Measurements from ENCODE around the gene DIO2.

DIO2 gene

GRCh38 chr14:80211153-80212022 is at the start of gene DIO2:
DIO2 (minus strand) TSS chr14:80211504; CDS start chr14:80211472, 32 bp downstream.
- no peak for FAIRE-seq

GRCh38 chr14:80260645-80261044 is 49.3 kb upstream of the DIO2 start:
- FAIRE-seq, result peak; percentile 99

- no peak for FAIRE-seq
Observed at GRCh38 chr14:80239631-80240030, 28.3 kb upstream of the DIO2 start.

GRCh38 chr14:80237143-80237542 is 25.8 kb upstream of the DIO2 start:
- FAIRE-seq, result no peak

- no peak for FAIRE-seq
Observed at GRCh38 chr14:80233470-80234089, 22.3 kb upstream of the DIO2 start.

- no peak for FAIRE-seq
Observed at GRCh38 chr14:80231702-80232101, 20.4 kb upstream of the DIO2 start.

- no peak for FAIRE-seq
Observed at GRCh38 chr14:80223696-80224465, 12.6 kb upstream of the DIO2 start.

GRCh38 chr14:80216818-80217217 is 5.5 kb upstream of the DIO2 start:
- FAIRE-seq, result no peak

GRCh38 chr14:80215756-80216581 is 4.7 kb upstream of the DIO2 start:
- no peak for FAIRE-seq

GRCh38 chr14:80215081-80215480 is 3.8 kb upstream of the DIO2 start:
- FAIRE-seq, result no peak

GRCh38 chr14:80213602-80214001 is 2.3 kb upstream of the DIO2 start:
- FAIRE-seq, result no peak

GRCh38 chr14:80212023-80212397 is 706 bp upstream of the DIO2 start:
- FAIRE-seq, result peak; percentile 87

GRCh38 chr14:80208461-80208860 is 2.8 kb downstream of the DIO2 start:
- no peak for FAIRE-seq

- peak; percentile 15 for FAIRE-seq
Observed at GRCh38 chr14:80206351-80207080, 4.8 kb downstream of the DIO2 start.

- no peak for FAIRE-seq
Observed at GRCh38 chr14:80202888-80203562, 8.3 kb downstream of the DIO2 start.

- FAIRE-seq, result no peak
Observed at GRCh38 chr14:80200093-80200492, 11.2 kb downstream of the DIO2 start.

GRCh38 chr14:80188571-80188970 is 22.7 kb downstream of the DIO2 start:
- FAIRE-seq, result no peak

GRCh38 chr14:80186301-80186800 is 25.0 kb downstream of the DIO2 start:
- no peak for FAIRE-seq

GRCh38 chr14:80176893-80177292 is 34.4 kb downstream of the DIO2 start:
- FAIRE-seq, result no peak

- no peak for FAIRE-seq
Observed at GRCh38 chr14:80172375-80173051, 38.8 kb downstream of the DIO2 start.
